Keratinocyte (primary cell): Measurements from ENCODE around the gene DLX6. TPM values are rescaled to one million over a fixed set of nuclear protein-coding genes. Genes with fewer than 3 reads are reported as not detected.

Experiments
- DNase-seq: peaks from one replicate; pipeline ENCODE4 v3.0.0-alpha.2; 2011; ENCODE audit warnings: low read depth, missing footprints, low spot score
- FAIRE-seq: peaks from 2 replicates; lab custom pipeline; 2011; peaks lifted over from hg19 to GRCh38; lab: Jason Lieb, UNC
- H2AFZ ChIP-seq: 2 replicates; pipeline ENCODE4 v1.6.0; 2012; ENCODE audit warnings: low read length, control low read depth, inconsistent platforms; ENCODE audit not compliant: control insufficient read depth
- H3K27ac ChIP-seq: 2 replicates; pipeline ENCODE4 v1.5.1; 2011; ENCODE audit warnings: low read length; ENCODE audit not compliant: control insufficient read depth, insufficient read depth
- H3K27me3 ChIP-seq: 3 replicates; pipeline ENCODE4 v1.6.0; 2011; ENCODE audit warnings: low read length; ENCODE audit not compliant: control insufficient read depth, insufficient read depth; ENCODE audit errors: extremely low read depth
- H3K36me3 ChIP-seq, 2 experiments: 2 replicates in 1 of 2; 3 replicates in 1 of 2; pipeline ENCODE4 v1.5.1; 2011; ENCODE audit warnings: low read length in 2 of 2, mild to moderate bottlenecking in 1 of 2; ENCODE audit not compliant: control insufficient read depth in 2 of 2, insufficient read depth in 2 of 2; ENCODE audit errors: extremely low read depth in 1 of 2
- H3K4me1 ChIP-seq: 3 replicates; pipeline ENCODE4 v1.5.1; 2011; ENCODE audit warnings: low read length; ENCODE audit not compliant: control insufficient read depth, insufficient read depth; ENCODE audit errors: extremely low read depth
- H3K4me2 ChIP-seq: 3 replicates; pipeline ENCODE4 v1.6.0; 2011; ENCODE audit warnings: low read depth, low read length; ENCODE audit not compliant: control insufficient read depth, insufficient read depth; ENCODE audit errors: extremely low read depth
- H3K4me3 ChIP-seq, 3 experiments: fragments of 200-600 bp in 1 of 3; sonication (generic) in 1 of 3; 2 replicates in 2 of 3; 3 replicates in 1 of 3; pipeline ENCODE4 v1.5.1; 2011 to 2016; ENCODE audit warnings: low read length in 3 of 3, mild to moderate bottlenecking in 3 of 3, control low read depth in 2 of 3, inconsistent platforms in 1 of 3, low read depth in 1 of 3, mixed read lengths in 1 of 3, mixed run types in 1 of 3, moderate library complexity in 1 of 3; ENCODE audit not compliant: control insufficient read depth in 2 of 3, insufficient read depth in 2 of 3; ENCODE audit errors: extremely low read depth in 1 of 3
- H3K79me2 ChIP-seq: 2 replicates; pipeline ENCODE4 v1.6.0; 2012; ENCODE audit warnings: low read length; ENCODE audit not compliant: control insufficient read depth, insufficient read depth
- H3K9ac ChIP-seq: 3 replicates; pipeline ENCODE4 v1.6.0; 2011; ENCODE audit warnings: low read length; ENCODE audit not compliant: control insufficient read depth, insufficient read depth; ENCODE audit errors: extremely low read depth
- H3K9me1 ChIP-seq: 3 replicates; pipeline ENCODE4 v1.6.0; 2011; ENCODE audit warnings: low read length; ENCODE audit not compliant: control insufficient read depth, insufficient read depth; ENCODE audit errors: extremely low read depth
- H3K9me3 ChIP-seq: 2 replicates; pipeline ENCODE4 v1.5.1; 2012; ENCODE audit warnings: low read depth, low read length; ENCODE audit not compliant: control insufficient read depth
- H4K20me1 ChIP-seq: 3 replicates; pipeline ENCODE4 v1.6.0; 2011; ENCODE audit warnings: low read length; ENCODE audit not compliant: control insufficient read depth, insufficient read depth; ENCODE audit errors: extremely low read depth
- CTCF ChIP-seq, 3 experiments: IDR thresholded peaks in 1 of 3; conservative IDR thresholded peaks in 1 of 3; optimal IDR thresholded peaks in 1 of 3; 2 replicates in 2 of 3; 3 replicates in 1 of 3; pipeline versions ENCODE3 to v1.5.1; 2011; ENCODE audit warnings: low read length in 3 of 3, mild to moderate bottlenecking in 3 of 3, moderate library complexity in 2 of 3, control low read depth in 1 of 3, inconsistent platforms in 1 of 3; ENCODE audit not compliant: insufficient read depth in 2 of 3; ENCODE audit errors: extremely low read depth in 1 of 3
- EZH2 ChIP-seq: IDR thresholded peaks from one replicate; pipeline ENCODE4 v1.6.1; 2012; ENCODE audit warnings: inconsistent platforms, mild to moderate bottlenecking, low read length, moderate library complexity
- dilution Hi-C: fragments of 300-500 bp; cut with MboI; formaldehyde crosslinking; loops from one replicate; pipeline ENCODE4 v1.7.0; 2020; ENCODE audit warnings: low sequenced_read_pairs; ENCODE audit not compliant: extremely low pct_ligation_motif_present
- polyA plus RNA-seq, 5 experiments: library from polyadenylated mRNA; depleted of rRNA in 3 of 5; stranded (reverse) in 3 of 5; stranded (forward) in 1 of 5; unstranded in 1 of 5; fragments of >200 nt; gene quantifications; 1 replicate in 1 of 5; 2 replicates in 3 of 5; 3 replicates in 1 of 5; pipeline versions ENCODE4 v1.2.1 to v1.2.3, GENCODE V29; 2011 to 2012; ENCODE audit warnings: missing spikeins in 2 of 5, low read depth in 1 of 5, low replicate concordance in 1 of 5

The DLX6 gene
- polyA plus RNA-seq, 1 donor (not counting 4 experiments of a cell fraction or from before 2014, with no cell fraction given): 0.05 TPM

GRCh38 chr7:97015756-97016380 lies 10.5 kb downstream of the DLX6 start:
- Histone ChIP-seq H3K4me2 (no peak overlapping the region), H3K9me1 (no peaks in the 10 kb centered on the region), H3K9ac (no peak overlapping the region), H3K4me3 (no peak overlapping the region), H3K79me2 (no peaks in the 10 kb centered on the region), H3K27ac (no peak overlapping the region), H3K36me3 (no peaks in the 10 kb centered on the region), H3K9me3 (no peaks in the 10 kb centered on the region), H4K20me1 (no peaks in the 10 kb centered on the region), H3K27me3 (peaks cover 71% of the 10 kb centered on the region), H3K4me1 (no peaks in the 10 kb centered on the region), H2AFZ (no peak overlapping the region)
- DNase-seq: no peak
- no peak for FAIRE-seq
- dilution Hi-C loops: no loop called here
- TF ChIP-seq EZH2 (no peak), CTCF (optimal IDR thresholded peaks at IDR 0.05 in 1 of 3, IDR thresholded peaks at IDR 0.05 in 1 of 3, conservative IDR thresholded peaks at IDR 0.05 in 1 of 3; ENCODE audit: extremely low read depth in 1 of 3, insufficient read depth in 2 of 3, low read length in 3 of 3) (no peak)

- Histone ChIP-seq H3K9me1 (no peaks in the 10 kb centered on the region), H3K36me3 (no peaks in the 10 kb centered on the region), H3K4me1 (no peaks in the 10 kb centered on the region), H2AFZ (no peak overlapping the region), H3K79me2 (no peaks in the 10 kb centered on the region), H4K20me1 (no peaks in the 10 kb centered on the region), H3K9me3 (no peaks in the 10 kb centered on the region), H3K9ac (no peak overlapping the region), H3K27ac (no peak overlapping the region), H3K4me3 (peak overlapping the region in 1 of 3 experiments; percentile 20), H3K27me3 (peaks cover 67% of the 10 kb centered on the region), H3K4me2 (peak overlapping the region; percentile 16)
- TF ChIP-seq CTCF (optimal IDR thresholded peaks at IDR 0.05 in 1 of 3, IDR thresholded peaks at IDR 0.05 in 1 of 3, conservative IDR thresholded peaks at IDR 0.05 in 1 of 3; ENCODE audit: extremely low read depth in 1 of 3, insufficient read depth in 2 of 3, low read length in 3 of 3) (no peak), EZH2 (peak; percentile 39)
- dilution Hi-C loops: no loop called here
- FAIRE-seq (no peak), DNase-seq (no peak)
Measured at GRCh38 chr7:97016381-97017191, 11.2 kb downstream of the DLX6 start.
